ENCODE data around the gene NSDHL.

DNA sequence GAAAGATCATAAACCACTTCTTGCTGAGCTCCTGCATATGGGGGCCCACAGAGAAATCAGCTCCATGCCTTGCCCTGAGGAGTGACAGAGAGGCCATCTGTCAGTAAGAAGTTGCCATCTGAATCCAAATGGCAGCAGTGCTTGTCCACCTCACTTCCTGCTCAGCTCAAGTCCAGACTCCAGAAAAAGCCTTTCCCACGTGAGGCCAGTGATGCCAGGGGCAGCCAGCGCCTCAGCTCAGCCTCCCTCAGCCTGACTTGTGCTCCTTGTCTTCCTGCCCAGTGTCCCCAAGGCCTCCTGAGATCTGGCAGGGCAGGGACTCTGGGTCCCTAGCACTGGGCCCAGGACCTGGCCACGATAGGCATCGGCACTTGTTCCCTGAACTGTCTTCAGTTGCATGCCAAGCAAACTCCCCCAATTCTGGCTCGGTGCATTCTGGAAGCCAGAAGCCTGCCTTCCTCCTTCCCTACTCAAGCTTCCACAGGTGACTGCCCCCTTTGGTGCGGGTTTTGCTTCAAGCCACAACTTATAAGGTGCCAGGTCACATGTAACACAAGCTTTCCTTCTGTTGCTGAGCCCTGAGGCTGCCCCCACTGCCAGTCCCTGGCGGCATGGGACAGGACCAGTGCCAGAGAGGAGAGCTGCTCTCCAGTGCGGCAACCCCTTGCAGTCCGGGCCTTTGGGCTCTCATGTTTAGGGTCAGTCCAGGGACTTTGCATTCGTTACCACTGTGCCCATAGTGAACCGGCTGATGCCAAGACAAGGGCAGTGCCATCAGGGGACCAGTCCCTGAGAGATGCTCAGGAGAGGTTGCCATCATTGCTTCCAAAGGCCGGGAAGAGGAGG lies 69.2 kb downstream of the NSDHL start:
- TF ChIP-seq, protein P1, sequence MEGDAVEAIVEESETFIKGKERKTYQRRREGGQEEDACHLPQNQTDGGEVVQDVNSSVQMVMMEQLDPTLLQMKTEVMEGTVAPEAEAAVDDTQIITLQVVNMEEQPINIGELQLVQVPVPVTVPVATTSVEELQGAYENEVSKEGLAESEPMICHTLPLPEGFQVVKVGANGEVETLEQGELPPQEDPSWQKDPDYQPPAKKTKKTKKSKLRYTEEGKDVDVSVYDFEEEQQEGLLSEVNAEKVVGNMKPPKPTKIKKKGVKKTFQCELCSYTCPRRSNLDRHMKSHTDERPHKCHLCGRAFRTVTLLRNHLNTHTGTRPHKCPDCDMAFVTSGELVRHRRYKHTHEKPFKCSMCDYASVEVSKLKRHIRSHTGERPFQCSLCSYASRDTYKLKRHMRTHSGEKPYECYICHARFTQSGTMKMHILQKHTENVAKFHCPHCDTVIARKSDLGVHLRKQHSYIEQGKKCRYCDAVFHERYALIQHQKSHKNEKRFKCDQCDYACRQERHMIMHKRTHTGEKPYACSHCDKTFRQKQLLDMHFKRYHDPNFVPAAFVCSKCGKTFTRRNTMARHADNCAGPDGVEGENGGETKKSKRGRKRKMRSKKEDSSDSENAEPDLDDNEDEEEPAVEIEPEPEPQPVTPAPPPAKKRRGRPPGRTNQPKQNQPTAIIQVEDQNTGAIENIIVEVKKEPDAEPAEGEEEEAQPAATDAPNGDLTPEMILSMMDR (IDR thresholded peaks at IDR 0.05): no peak
- no peak for TF ChIP-seq POLR2A (IDR thresholded peaks at IDR 0.05)
